Effector memory CD8-positive, alpha-beta T cell (primary cell): Measurements from ENCODE around the gene ZNF648.
"Not testable (repeated sequence)": the region's sequence is repeated elsewhere in the genome, so short reads cannot be mapped to it uniquely, and the experiment has no call there.

ENCODE experiments used
- ATAC-seq: fragments of 150-1000 bp; cut with Tn5 transposase; replicated peaks from 2 replicates; pipeline ENCODE4 v1.10.0; 2021; ENCODE audit warnings: mild to moderate bottlenecking, moderate library complexity
- DNase-seq, 3 experiments: peaks; one replicate each; pipeline ENCODE4 v3.0.0; 2021
- H3K27ac Mint-ChIP-seq, 2 donors: one replicate each; pipeline ENCODE4 v1.8.0; 2022; ENCODE audit warnings: mild to moderate bottlenecking in 2 of 2, mixed read lengths in 2 of 2, moderate library complexity in 2 of 2
- H3K27me3 Mint-ChIP-seq, 2 donors: one replicate each; pipeline ENCODE4 v1.8.0; 2022; ENCODE audit warnings: mixed read lengths in 2 of 2
- H3K36me3 Mint-ChIP-seq: one replicate; pipeline ENCODE4 v1.8.0; 2022; ENCODE audit warnings: mild to moderate bottlenecking, moderate library complexity, mixed read lengths; ENCODE audit not compliant: insufficient read depth
- H3K4me1 Mint-ChIP-seq, 2 donors: one replicate each; pipeline ENCODE4 v1.8.0; 2022; ENCODE audit warnings: low read depth in 2 of 2, mixed read lengths in 2 of 2
- H3K4me3 Mint-ChIP-seq, 2 donors: one replicate each; pipeline ENCODE4 v1.8.0; 2022; ENCODE audit warnings: mild to moderate bottlenecking in 2 of 2, mixed read lengths in 2 of 2, moderate library complexity in 2 of 2
- H3K9me3 Mint-ChIP-seq, 2 donors: one replicate each; pipeline ENCODE4 v1.8.0; 2022; ENCODE audit warnings: mixed read lengths in 2 of 2
- total RNA-seq, 9 experiments: gene quantifications; one replicate each; lab custom pipeline; 2026; lab: John Stamatoyannopoulos, UW

ZNF648 gene
- total RNA-seq, result 0 to 0.13 (median 0) reads per million in 9 experiments

DNA sequence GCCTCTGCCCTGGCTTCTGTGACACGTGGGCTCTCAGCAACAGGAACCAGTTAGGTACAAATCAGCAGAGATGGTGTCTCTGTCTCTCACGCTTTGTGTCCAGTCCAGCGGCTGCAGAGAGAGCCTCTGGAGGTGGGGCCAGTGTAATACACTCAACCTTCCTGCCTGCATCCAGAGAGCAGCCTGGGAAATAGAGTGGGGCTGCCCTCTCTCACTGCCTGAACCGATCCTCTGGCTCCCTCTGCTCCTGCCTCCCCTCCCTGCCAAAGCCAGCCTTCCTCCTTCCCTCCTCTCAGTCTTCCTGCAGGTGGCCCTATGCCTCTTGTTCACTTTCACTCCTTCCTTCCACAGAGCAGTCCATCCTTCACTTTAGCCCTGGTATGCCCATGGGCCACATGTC, at the start of gene ZNF648:
Gene ZNF648 (minus strand): TSS at position 119 of the 400 bp plus-strand sequence. CDS start 3,702 bp downstream, outside the sequence.
- Mint-ChIP-seq H3K27ac (no peak within 1 kb of the TSS), H3K9me3 (no peaks in the 10 kb centered on the region), H3K36me3 (no peaks in the 10 kb centered on the region), H3K27me3 (peaks cover 72 to 100% of the 10 kb centered on the region in 2 donors), H3K4me1 (peaks cover 0 to under 1% of the 10 kb centered on the region in 2 donors), H3K4me3 (no peak within 1 kb of the TSS)
- DNase-seq (no peak), ATAC-seq (no peak)

- H3K9me3 Mint-ChIP-seq, result no peaks in the 10 kb centered on the region
- DNase-seq (no peak), ATAC-seq (no peak)
- H3K36me3 Mint-ChIP-seq, result peaks cover 2% of the 10 kb centered on the region
- H3K27ac Mint-ChIP-seq, result no peak overlapping the region
- peaks cover 0 to 6% of the 10 kb centered on the region in 2 donors for H3K4me1 Mint-ChIP-seq
- H3K4me3 Mint-ChIP-seq, result no peak overlapping the region
- H3K27me3 Mint-ChIP-seq, result peaks cover 60 to 63% of the 10 kb centered on the region in 2 donors
Measured at GRCh38 chr1:182110635-182111034, 49.1 kb upstream of the ZNF648 start.

DNA sequence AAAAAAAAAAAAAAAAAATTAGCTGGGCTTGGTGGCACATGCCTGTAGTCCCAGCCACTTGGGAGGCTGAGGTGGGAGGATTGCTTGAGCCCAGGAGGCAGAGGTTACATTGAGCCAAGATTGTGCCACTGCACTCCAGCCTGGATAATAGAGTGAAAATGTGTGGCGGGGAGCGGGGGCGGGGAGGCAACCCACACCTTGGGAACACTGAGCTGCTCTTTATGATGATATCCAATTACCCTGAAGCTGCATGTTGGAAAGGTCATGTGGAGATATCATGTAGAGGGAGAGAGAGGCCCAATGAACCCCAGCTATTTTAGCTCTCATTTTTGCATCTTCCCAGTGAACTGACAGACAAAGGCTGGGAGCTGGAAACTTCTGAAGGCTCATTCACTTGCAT, 48.3 kb upstream of the ZNF648 start:
- H3K27me3 Mint-ChIP-seq, result peaks cover 58 to 67% of the 10 kb centered on the region in 2 donors
- H3K4me1 Mint-ChIP-seq, result peaks cover 0 to 6% of the 10 kb centered on the region in 2 donors
- no peak for DNase-seq
- H3K36me3 Mint-ChIP-seq, result peaks cover 2% of the 10 kb centered on the region
- no peak for ATAC-seq
- H3K27ac Mint-ChIP-seq, result no peak overlapping the region
- H3K4me3 Mint-ChIP-seq, result no peak overlapping the region
- H3K9me3 Mint-ChIP-seq, result no peaks in the 10 kb centered on the region

- Mint-ChIP-seq H3K4me1 (peaks cover 0 to 3% of the 10 kb centered on the region in 2 donors), H3K4me3 (no peak overlapping the region), H3K9me3 (no peaks in the 10 kb centered on the region), H3K36me3 (peaks cover 2% of the 10 kb centered on the region), H3K27me3 (peaks cover 44 to 54% of the 10 kb centered on the region in 2 donors), H3K27ac (no peak overlapping the region)
- no peak for ATAC-seq
- DNase-seq, result no peak
Measured at GRCh38 chr1:182107209-182107608, 45.7 kb upstream of the ZNF648 start.

DNA sequence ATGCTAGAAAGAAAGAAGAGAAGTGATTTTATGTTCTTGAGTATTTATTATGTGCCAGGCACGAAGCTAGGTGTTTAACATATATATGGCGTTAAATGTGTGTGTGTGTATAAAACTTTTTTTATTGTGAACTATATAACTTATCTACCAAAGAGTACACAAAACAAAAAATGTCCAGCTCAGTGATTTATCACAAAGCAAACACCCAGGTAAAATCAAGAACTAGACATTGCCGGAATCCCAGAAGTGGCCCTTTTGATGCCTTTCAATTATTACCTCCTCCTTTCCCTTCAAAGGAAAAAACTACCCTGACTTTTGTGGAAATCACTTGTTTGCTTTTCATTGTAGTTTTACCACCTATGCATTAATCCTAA, 40.5 kb upstream of the ZNF648 start:
- no peak overlapping the region for H3K4me3 Mint-ChIP-seq

GRCh38 chr1:182101415-182102042, 40.0 kb upstream of the ZNF648 start:
- Mint-ChIP-seq H3K27me3 (peaks cover 31 to 55% of the 10 kb centered on the region in 2 donors), H3K4me1 (no peaks in the 10 kb centered on the region), H3K36me3 (no peaks in the 10 kb centered on the region), H3K4me3 (no peak overlapping the region), H3K27ac (no peak overlapping the region), H3K9me3 (no peaks in the 10 kb centered on the region)
- no peak for ATAC-seq
- DNase-seq, result no peak

More for the DNA sequence above, 40.5 kb upstream of the ZNF648 start:
- peaks cover 33 to 59% of the 10 kb centered on the region in 2 donors for H3K27me3 Mint-ChIP-seq
- H3K27ac Mint-ChIP-seq, result no peak overlapping the region
- no peaks in the 10 kb centered on the region for H3K4me1 Mint-ChIP-seq
- DNase-seq, result no peak
- no peaks in the 10 kb centered on the region for H3K9me3 Mint-ChIP-seq
- no peak for ATAC-seq
- H3K36me3 Mint-ChIP-seq, result no peaks in the 10 kb centered on the region

GRCh38 chr1:182098301-182098700, 36.8 kb upstream of the ZNF648 start:
- no peak for ATAC-seq
- H3K36me3 Mint-ChIP-seq, result no peaks in the 10 kb centered on the region
- no peak overlapping the region for H3K27ac Mint-ChIP-seq
- H3K9me3 Mint-ChIP-seq, result no peaks in the 10 kb centered on the region
- no peak overlapping the region for H3K4me3 Mint-ChIP-seq
- no peak for DNase-seq
- peaks cover 39 to 59% of the 10 kb centered on the region in 2 donors for H3K27me3 Mint-ChIP-seq
- no peaks in the 10 kb centered on the region for H3K4me1 Mint-ChIP-seq

DNA sequence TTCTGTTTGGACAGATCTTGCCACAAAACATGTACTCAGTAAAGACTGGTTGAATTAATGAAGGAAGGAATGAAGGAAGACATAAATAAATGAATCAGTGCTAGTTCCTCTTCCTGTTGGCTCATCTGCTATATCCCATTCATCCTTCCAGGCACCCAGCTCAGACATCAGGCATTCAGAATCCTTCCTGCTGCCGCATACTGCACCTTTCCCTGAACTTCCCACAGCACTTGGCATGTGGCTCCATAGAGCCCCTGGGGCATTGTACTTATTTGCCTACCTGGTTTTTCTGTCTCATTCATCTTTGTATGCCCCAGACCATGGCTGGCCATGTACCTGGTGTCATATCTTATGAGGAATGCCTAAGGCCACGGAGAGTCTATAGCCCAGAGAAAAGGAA, 34.4 kb upstream of the ZNF648 start:
- Mint-ChIP-seq H3K9me3 (no peaks in the 10 kb centered on the region), H3K36me3 (no peaks in the 10 kb centered on the region), H3K4me3 (no peak overlapping the region), H3K27ac (no peak overlapping the region), H3K4me1 (no peaks in the 10 kb centered on the region), H3K27me3 (peaks cover 21 to 51% of the 10 kb centered on the region in 2 donors)
- DNase-seq (no peak), ATAC-seq (no peak)

DNA sequence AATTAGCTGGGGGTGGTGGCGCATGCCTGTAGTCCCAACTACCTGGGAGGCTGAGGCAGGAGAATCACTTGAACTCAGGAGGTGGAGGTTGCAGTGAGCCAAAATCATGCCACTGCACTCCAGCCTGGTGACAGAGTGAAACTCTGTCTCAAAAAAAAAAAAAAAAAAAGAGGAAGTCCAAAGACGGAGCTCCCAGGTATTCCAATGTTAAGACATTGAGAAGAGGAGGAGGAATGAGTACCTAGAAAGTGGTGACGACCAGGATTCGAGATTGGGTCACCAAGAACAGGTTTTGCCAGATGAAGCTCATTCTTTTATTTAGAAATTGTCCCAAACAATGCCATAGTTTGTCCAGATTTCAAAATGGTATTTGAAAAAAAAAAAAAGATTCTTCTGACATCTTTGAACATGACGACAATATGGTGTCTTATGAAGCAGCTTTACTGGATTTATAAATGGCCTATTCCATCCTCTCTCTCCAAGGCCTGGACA, 33.0 kb upstream of the ZNF648 start:
- not testable (repeated sequence) for DNase-seq, ATAC-seq, H3K4me3 Mint-ChIP-seq, H3K27ac Mint-ChIP-seq, H3K4me1 Mint-ChIP-seq, H3K9me3 Mint-ChIP-seq, H3K36me3 Mint-ChIP-seq
- peaks cover 17 to 40% of the 10 kb centered on the region in 2 donors for H3K27me3 Mint-ChIP-seq

DNA sequence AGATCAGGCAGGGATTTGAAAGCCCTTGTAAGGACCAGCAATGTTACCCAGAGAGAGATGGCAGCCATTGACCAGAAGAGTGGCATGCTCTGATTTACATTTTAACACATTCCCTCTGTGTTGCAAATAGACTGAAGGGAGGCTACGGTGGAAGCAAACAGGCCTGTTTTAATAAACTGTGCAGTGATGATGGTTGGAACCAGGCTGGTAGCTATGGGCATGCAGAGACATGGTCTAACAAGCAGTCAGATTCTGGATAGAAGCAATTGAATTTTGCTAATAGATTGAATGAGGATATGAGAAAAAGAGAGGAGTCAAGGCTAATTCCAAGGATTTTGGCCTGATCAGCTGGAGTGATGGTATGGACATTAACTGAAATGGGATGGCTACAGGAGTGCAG, 32.3 kb upstream of the ZNF648 start:
- Mint-ChIP-seq H3K9me3 (no peaks in the 10 kb centered on the region), H3K27me3 (peaks cover 17 to 36% of the 10 kb centered on the region in 2 donors), H3K27ac (no peak overlapping the region), H3K4me1 (peaks cover 0 to 2% of the 10 kb centered on the region in 2 donors), H3K36me3 (no peaks in the 10 kb centered on the region), H3K4me3 (no peak overlapping the region)
- no peak for DNase-seq
- no peak for ATAC-seq

DNA sequence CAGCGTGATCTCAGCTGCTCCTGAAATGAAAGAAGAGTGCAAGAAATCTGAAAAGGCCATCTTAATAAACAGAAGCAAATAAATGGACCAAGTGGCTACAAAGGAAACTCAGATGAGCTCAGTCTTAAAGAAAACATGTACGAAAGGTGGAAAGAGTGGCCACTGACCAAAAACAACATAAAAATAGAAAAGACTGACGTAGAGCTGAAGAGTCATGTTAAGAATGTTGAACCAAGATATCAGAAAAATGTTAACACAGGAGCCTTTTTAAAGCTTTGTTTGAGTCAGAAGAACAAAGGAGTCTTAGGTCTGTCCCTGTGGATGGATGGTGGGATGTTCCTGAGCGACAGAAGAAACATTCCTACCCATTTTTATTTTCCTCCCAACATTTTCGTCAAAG, 30.8 kb upstream of the ZNF648 start:
- Mint-ChIP-seq H3K27ac (no peak overlapping the region), H3K27me3 (peaks cover 17 to 31% of the 10 kb centered on the region in 2 donors), H3K9me3 (no peaks in the 10 kb centered on the region), H3K4me1 (peaks cover 5 to 7% of the 10 kb centered on the region in 2 donors), H3K4me3 (no peak overlapping the region), H3K36me3 (no peaks in the 10 kb centered on the region)
- ATAC-seq, result no peak
- no peak for DNase-seq

DNA sequence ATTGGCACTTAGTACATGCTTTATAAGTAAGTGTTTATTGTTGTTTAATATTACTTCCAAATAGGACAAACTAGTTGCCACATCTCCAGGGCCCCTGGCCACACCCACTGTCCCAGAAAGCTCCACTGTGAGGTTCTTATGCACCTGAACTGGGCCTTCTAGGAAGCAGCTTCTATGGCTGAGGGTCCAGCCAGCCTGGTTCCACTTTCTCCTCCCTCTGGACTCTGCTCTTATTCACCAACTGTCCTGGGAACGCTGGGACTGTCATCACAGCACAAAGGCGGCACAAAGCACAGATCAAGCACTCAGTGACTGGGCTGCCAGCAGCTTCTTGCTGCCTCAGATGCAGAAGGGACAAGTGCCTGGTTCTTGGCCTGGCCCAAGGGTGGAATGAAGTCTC, 29.6 kb upstream of the ZNF648 start:
- peaks cover 12 to 16% of the 10 kb centered on the region in 2 donors for H3K4me1 Mint-ChIP-seq
- ATAC-seq (no peak), DNase-seq (no peak)
- H3K9me3 Mint-ChIP-seq, result no peaks in the 10 kb centered on the region
- H3K27ac Mint-ChIP-seq, result no peak overlapping the region
- H3K36me3 Mint-ChIP-seq, result no peaks in the 10 kb centered on the region
- peaks cover 14 to 22% of the 10 kb centered on the region in 2 donors for H3K27me3 Mint-ChIP-seq
- no peak overlapping the region for H3K4me3 Mint-ChIP-seq

GRCh38 chr1:182087719-182088350, 26.3 kb upstream of the ZNF648 start:
- ATAC-seq, result peak; percentile 42
- H3K9me3 Mint-ChIP-seq, result no peaks in the 10 kb centered on the region
- no peak for DNase-seq
- H3K36me3 Mint-ChIP-seq, result no peaks in the 10 kb centered on the region
- peak overlapping the region in 1 of 2 donors; percentile 33 for H3K4me3 Mint-ChIP-seq
- peaks cover 0 to 8% of the 10 kb centered on the region in 2 donors for H3K27me3 Mint-ChIP-seq
- H3K27ac Mint-ChIP-seq, result peak overlapping the region; percentile 38 to 84
- peaks cover 19 to 21% of the 10 kb centered on the region in 2 donors for H3K4me1 Mint-ChIP-seq

DNA sequence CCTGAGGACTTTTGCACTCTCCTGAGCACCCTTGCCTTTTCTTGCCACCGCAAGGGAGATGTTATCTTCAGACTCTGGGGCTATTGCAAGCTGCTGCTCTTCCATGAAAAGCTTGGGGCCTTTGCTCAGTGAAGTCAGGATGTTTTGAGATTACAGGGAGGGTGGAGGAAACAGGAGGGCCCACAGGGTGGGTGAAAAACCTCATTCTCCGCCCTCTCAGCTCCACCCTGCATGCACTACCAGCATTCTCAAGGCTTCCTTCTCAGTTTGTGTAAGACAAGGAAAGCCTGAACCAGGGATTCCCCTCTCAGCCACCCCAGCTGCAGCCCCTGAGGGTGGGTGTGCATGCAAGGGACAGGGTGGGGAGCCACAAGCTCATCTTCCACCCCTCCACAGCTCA, 25.8 kb upstream of the ZNF648 start:
- H3K36me3 Mint-ChIP-seq, result no peaks in the 10 kb centered on the region
- H3K27ac Mint-ChIP-seq, result peak overlapping the region; percentile 38 to 84
- H3K4me1 Mint-ChIP-seq, result peaks cover 19 to 21% of the 10 kb centered on the region in 2 donors
- DNase-seq, result no peak
- ATAC-seq, result no peak
- H3K27me3 Mint-ChIP-seq, result peaks cover 0 to 5% of the 10 kb centered on the region in 2 donors
- no peak overlapping the region for H3K4me3 Mint-ChIP-seq
- no peaks in the 10 kb centered on the region for H3K9me3 Mint-ChIP-seq
